AG10803 (cell line): Measurements from ENCODE around the gene GAS2L2.

ENCODE experiments used
- DNase-seq: peaks from one replicate; pipeline ENCODE4 v3.0.0; 2010; ENCODE audit warnings: low read depth
- H3K4me3 ChIP-seq: 2 replicates; pipeline ENCODE4 v1.5.1; 2011; ENCODE audit warnings: mild to moderate bottlenecking, low read length, control low read depth
- TF ChIP-seq, protein P1 (sequence below): conservative IDR thresholded peaks from 2 replicates; pipeline ENCODE4 v1.5.1; 2011; ENCODE audit warnings: mild to moderate bottlenecking, low read length, control low read depth, inconsistent platforms

The GAS2L2 gene

DNA sequence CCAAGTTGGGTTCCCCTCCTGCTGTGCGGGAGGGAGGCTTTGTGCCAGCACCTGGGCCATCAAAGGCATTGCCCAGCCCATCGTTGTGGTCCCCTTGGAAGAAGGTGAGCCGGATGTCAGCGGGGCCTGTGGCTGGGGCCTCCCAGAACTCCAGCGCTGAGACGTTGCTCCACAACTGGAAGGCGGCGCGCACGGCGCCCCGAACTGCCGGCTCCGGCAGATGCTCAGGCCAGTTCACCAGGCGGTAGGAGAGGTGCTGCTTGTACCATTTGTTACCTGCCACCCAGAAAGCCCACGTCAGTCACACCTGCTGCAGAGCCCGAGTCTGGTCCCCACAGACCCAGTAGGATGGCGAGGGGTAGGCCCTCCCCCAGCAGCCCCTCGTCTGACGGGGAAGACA is 20.1 kb upstream of the GAS2L2 start:
- TF ChIP-seq, protein P1, sequence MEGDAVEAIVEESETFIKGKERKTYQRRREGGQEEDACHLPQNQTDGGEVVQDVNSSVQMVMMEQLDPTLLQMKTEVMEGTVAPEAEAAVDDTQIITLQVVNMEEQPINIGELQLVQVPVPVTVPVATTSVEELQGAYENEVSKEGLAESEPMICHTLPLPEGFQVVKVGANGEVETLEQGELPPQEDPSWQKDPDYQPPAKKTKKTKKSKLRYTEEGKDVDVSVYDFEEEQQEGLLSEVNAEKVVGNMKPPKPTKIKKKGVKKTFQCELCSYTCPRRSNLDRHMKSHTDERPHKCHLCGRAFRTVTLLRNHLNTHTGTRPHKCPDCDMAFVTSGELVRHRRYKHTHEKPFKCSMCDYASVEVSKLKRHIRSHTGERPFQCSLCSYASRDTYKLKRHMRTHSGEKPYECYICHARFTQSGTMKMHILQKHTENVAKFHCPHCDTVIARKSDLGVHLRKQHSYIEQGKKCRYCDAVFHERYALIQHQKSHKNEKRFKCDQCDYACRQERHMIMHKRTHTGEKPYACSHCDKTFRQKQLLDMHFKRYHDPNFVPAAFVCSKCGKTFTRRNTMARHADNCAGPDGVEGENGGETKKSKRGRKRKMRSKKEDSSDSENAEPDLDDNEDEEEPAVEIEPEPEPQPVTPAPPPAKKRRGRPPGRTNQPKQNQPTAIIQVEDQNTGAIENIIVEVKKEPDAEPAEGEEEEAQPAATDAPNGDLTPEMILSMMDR, result no peak
- H3K4me3 ChIP-seq, result no peak overlapping the region
- DNase-seq, result no peak

DNA sequence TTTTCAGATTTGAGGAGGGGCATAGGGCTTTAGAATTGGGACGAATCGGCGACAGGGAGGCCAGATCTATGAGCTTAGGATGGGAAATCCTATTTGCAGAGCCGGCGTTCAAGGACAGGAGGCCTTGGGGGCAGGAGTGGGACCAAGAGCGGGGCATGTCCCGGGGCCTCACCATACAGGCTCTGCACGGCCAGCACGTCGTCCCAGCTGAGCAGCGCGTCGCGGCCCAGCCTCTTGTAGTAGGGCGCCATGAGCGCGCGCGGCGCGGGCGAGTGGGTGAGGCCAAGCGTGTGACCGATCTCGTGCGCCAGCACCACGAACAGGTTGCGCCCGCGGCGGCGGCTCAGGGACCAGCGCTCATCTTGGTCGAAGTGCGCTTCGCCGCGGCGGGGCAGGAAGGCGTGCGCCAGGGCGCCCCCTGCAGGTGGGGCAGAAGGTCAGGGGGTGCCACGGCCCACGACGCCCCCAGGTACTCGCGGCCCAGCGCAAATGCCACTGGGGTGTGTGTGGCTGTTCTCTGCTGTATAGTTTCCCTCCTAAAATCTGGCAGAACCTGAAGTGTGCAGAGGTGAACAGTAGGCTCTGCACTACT is 17.0 kb upstream of the GAS2L2 start:
- H3K4me3 ChIP-seq, result no peak overlapping the region

DNA sequence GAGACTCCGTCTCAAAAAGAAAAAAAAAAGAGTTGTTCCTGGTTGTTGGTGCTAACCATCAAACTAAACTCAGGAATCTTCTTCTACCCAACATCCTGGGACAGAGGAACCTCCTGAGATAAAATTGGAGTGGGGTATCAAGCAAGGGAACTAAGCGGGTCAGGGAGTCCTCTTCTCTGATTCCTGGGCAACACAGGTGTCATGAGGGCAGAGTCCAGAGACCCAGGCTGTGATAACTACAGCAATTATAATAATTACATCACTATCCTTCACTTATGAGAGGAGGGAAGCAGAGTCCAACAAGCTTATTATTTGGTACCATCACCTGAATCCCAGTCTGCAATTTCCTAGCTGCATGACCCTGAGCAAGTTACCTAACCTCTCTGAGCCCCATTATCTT is 15.8 kb upstream of the GAS2L2 start:
- DNase-seq, result no peak
- TF ChIP-seq, protein P1, result no peak
- H3K4me3 ChIP-seq, result no peak overlapping the region

More for the DNA sequence above, 17.0 kb upstream of the GAS2L2 start:
- no peak for DNase-seq
- TF ChIP-seq, protein P1, result no peak

DNA sequence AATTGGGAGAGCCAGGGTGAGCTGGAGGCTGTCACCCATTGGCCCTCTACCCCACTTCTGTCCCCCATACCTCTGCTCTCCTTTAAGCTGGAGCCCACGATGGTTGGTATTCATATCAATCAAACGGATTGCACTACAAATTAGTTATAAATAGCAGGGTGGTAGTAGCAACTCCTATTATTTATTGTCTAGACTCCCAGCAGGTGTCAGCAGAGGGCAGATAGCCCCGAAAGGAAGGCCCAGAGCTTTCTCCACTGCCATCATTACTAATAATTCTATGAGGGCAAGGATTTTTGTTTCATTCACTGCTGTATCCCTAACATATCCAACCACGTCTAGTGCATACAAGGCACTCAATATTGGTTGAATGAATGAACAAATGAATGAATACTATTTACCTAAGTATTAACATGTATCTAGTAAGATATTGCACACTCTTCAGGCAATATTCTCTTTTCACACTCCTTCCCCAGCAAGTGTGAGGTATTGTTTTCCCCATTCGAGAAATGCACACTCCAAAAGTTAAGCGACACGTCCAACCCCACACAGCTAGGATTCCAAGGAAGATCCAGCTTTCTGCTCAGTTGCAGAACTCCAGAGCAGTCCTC is 14.0 kb upstream of the GAS2L2 start:
- DNase-seq, result peak; percentile 42
- TF ChIP-seq, protein P1, result peak; percentile 76
- H3K4me3 ChIP-seq, result no peak overlapping the region

DNA sequence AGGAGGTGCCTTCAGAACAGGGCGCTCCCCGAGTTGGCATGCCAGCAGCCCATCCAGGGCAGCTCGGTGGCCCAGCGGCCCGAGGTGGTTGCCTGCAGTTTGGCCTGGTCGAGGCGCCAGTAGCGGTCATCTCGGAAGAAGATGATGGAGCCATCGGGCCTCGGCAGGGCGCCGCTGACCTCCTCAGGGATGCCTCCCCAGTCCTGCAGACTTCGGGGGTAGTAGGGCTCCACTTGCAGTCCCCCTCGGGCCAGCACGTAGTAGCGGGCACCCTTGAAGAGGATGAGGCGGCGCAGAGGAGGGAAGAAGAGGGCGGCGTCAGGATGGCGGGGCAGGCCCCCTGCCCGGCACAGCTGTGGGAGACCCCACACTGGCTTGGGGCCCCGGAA is 13.4 kb upstream of the GAS2L2 start:
- TF ChIP-seq, protein P1, result no peak
- no peak overlapping the region for H3K4me3 ChIP-seq
- DNase-seq, result no peak

DNA sequence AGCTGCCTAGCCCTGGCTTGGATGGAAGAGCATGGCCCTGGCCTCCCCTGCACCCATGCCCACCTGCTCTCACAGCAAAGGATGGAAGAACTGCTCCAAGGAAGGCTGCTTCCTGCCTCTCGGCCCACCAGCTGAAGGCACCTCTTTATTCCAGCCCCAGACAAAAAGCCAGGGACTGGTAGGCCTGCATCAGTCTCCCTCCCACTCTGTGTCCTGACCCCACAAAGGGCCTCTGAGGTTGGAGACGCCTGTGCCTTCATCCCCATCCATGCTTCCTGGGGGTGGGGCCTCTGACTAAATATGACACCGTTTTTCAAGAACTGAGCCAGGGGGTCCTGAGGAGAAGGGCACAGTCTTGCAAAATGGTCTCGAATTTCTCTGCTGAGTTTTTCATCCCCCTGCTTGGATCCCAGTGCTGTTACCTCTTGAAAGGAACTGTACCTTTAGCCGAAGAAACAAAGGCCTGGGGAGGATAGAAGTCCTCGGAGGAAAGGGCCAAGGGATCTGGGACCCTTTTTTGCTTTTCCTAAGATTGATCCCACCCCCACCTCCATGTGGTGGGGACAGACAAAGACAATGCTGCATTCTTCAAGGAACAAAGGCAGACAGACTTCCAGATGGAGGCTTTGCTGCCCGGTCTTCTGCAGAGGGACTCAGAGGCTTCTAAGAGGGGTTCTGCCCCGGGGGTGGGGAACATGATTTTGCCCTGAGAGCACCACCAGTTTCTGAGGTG is 12.9 kb upstream of the GAS2L2 start:
- DNase-seq, result no peak
- TF ChIP-seq, protein P1, result no peak
- no peak overlapping the region for H3K4me3 ChIP-seq
